HepG2 (cell line): Measurements from ENCODE around the gene RBP5. TPM values are rescaled to one million over a fixed set of nuclear protein-coding genes. Genes with fewer than 3 reads are reported as not detected.
A peak's percentile ranks its signal among the peaks of the same experiment; 100 is the strongest.

Experiments used
- BCL6 ChIP-seq: IDR thresholded peaks from 2 replicates; pipeline ENCODE4 v1.6.1; 2016; ENCODE audit warnings: missing genetic modification reagents, missing compliant biosample characterization
- DPF2 ChIP-seq: sonication (generic); formaldehyde crosslinking; IDR thresholded peaks from 2 replicates; pipeline ENCODE4 v1.4.0; 2020; ENCODE audit warnings: mild to moderate bottlenecking, low read depth, missing genetic modification reagents, borderline replicate concordance
- FOSL2 ChIP-seq: sonication (generic); formaldehyde crosslinking; IDR thresholded peaks from 2 replicates; pipeline ENCODE4 v1.4.0; 2020; ENCODE audit warnings: missing genetic modification reagents
- FOXC1 ChIP-seq: sonication (generic); formaldehyde crosslinking; IDR thresholded peaks from 2 replicates; pipeline ENCODE4 v1.8.0; 2022; ENCODE audit warnings: mild to moderate bottlenecking, missing genetic modification reagents, borderline replicate concordance
- MBNL3 ChIP-seq: fragments of 250-450 bp; sonication (Bioruptor Pico); conservative IDR thresholded peaks from 2 replicates; pipeline ENCODE4 v1.8.0; 2022; ENCODE audit warnings: mild to moderate bottlenecking, inconsistent platforms
- MEIS2 ChIP-seq: sonication (generic); formaldehyde crosslinking; IDR thresholded peaks from 2 replicates; pipeline ENCODE4 v1.9.0; 2021; ENCODE audit warnings: mild to moderate bottlenecking, missing genetic modification reagents
- MIER3 ChIP-seq: IDR thresholded peaks from 2 replicates; pipeline ENCODE4 v1.6.1; 2016; ENCODE audit warnings: missing compliant biosample characterization, borderline replicate concordance
- PRDM10 ChIP-seq: sonication (generic); formaldehyde crosslinking; IDR thresholded peaks from 2 replicates; pipeline ENCODE4 v1.4.0; 2020; ENCODE audit warnings: low read depth, missing genetic modification reagents
- RNF219 ChIP-seq: sonication (generic); formaldehyde crosslinking; IDR thresholded peaks from 2 replicates; pipeline ENCODE4 v1.5.0; 2020; ENCODE audit warnings: mild to moderate bottlenecking, missing genetic modification reagents
- U2AF1 ChIP-seq: fragments of 200-400 bp; formaldehyde crosslinking; optimal IDR thresholded peaks from 2 replicates; pipeline ENCODE3; 2017; ENCODE audit warnings: mild to moderate bottlenecking, low read depth, low read length
- UBTF ChIP-seq: sonication (generic); formaldehyde crosslinking; IDR thresholded peaks from 2 replicates; pipeline ENCODE4 v1.4.0; 2020; ENCODE audit warnings: mild to moderate bottlenecking, missing genetic modification reagents
- ZFP37 ChIP-seq: sonication (generic); formaldehyde crosslinking; IDR thresholded peaks from 2 replicates; pipeline ENCODE4 v1.4.0; 2020; ENCODE audit warnings: missing genetic modification reagents, borderline replicate concordance
- ZHX1 ChIP-seq: sonication (generic); formaldehyde crosslinking; IDR thresholded peaks from 2 replicates; pipeline ENCODE4 v1.8.1; 2022; ENCODE audit warnings: low read depth, mild to moderate bottlenecking, missing genetic modification reagents
- ZNF256 ChIP-seq: sonication (generic); formaldehyde crosslinking; conservative IDR thresholded peaks from 2 replicates; pipeline ENCODE4 v1.4.0; 2020; ENCODE audit warnings: missing genetic modification reagents
- ZNF263 ChIP-seq: sonication (generic); formaldehyde crosslinking; IDR thresholded peaks from 2 replicates; pipeline ENCODE4 v1.4.0; 2020; ENCODE audit warnings: missing genetic modification reagents
- ZNF367 ChIP-seq: sonication (generic); formaldehyde crosslinking; IDR thresholded peaks from 2 replicates; pipeline ENCODE4 v1.4.0; 2020; ENCODE audit warnings: missing genetic modification reagents, borderline replicate concordance
- ZNF629 ChIP-seq: sonication (generic); formaldehyde crosslinking; conservative IDR thresholded peaks from 2 replicates; pipeline ENCODE4 v1.5.0; 2020; ENCODE audit warnings: missing genetic modification reagents
- ZNF724P ChIP-seq: sonication (generic); formaldehyde crosslinking; IDR thresholded peaks from 2 replicates; pipeline ENCODE4 v1.8.0; 2022; ENCODE audit warnings: missing genetic modification reagents, borderline replicate concordance
- polyA plus RNA-seq, 8 experiments: library from polyadenylated mRNA; depleted of rRNA in 3 of 8; stranded (reverse) in 7 of 8; unstranded in 1 of 8; fragments of >200 nt; fragmentation: Illumina TruSeq in 4 of 8; extraction: Trizol in 4 of 8; gene quantifications; 2 replicates each; pipeline versions ENCODE4 v1.2.1 to v1.2.3, GENCODE V29; 2011 to 2016; ENCODE audit warnings: low read depth in 4 of 8, missing spikeins in 1 of 8, mixed read lengths in 1 of 8; ENCODE audit not compliant: insufficient read depth in 1 of 8
- total RNA-seq, 5 experiments: library from RNA; depleted of rRNA; stranded (reverse); fragments of >200 nt; fragmentation: Illumina TruSeq; extraction: Trizol; gene quantifications; 2 replicates each; pipeline ENCODE4 v1.2.3, GENCODE V29; 2016; ENCODE audit warnings: low read depth in 1 of 5

The RBP5 gene
- total and polyA plus RNA-seq, 2 of the 13 experiments (the other 11 are each of a cell fraction or from before 2014, with no cell fraction given): 13.8 to 19.8 TPM

GRCh38 chr12:7123806-7124522 is 4.7 kb downstream of the RBP5 start (continued):
- TF ChIP-seq ZNF724P (CRISPR knock-in tag) (no peak), BCL6 (CRISPR knock-in tag) (peak; percentile 67), ZNF263 (CRISPR knock-in tag) (peak; percentile 77), DPF2 (CRISPR knock-in tag) (peak; percentile 68; the same call in 1 of the 2 replicates), ZHX1 (CRISPR knock-in tag) (no peak), ZNF256 (CRISPR knock-in tag) (no peak), FOSL2 (CRISPR knock-in tag) (0 out of 2 replicates have a peak, but pooled peaks have one; percentile 31), PRDM10 (CRISPR knock-in tag) (0 out of 2 replicates have a peak, but pooled peaks have one; percentile 49), ZNF629 (no peak), FOXC1 (CRISPR knock-in tag) (no peak; the same call in 1 of the 2 replicates), ZFP37 (0 out of 2 replicates have a peak, but pooled peaks have one; percentile 27), U2AF1 (peak; percentile 54), RNF219 (CRISPR knock-in tag) (no peak), UBTF (CRISPR knock-in tag) (0 out of 2 replicates have a peak, but pooled peaks have one; percentile 8), MBNL3 (CRISPR knock-in tag) (no peak), MIER3 (CRISPR knock-in tag) (peak; percentile 35; the same call in 1 of the 2 replicates), ZNF367 (no peak), MEIS2 (CRISPR knock-in tag) (no peak)
